Measurements from ENCODE around the gene SLC25A21.
"Not testable (repeated sequence)": the region's sequence is repeated elsewhere in the genome, so short reads cannot be mapped to it uniquely, and the experiment has no call there.

Gene SLC25A21

GRCh38 chr14:36701132-36701531 lies 471.3 kb downstream of the SLC25A21 start:
- Histone ChIP-seq H3K4me3 (replicated peaks; ENCODE audit: low read depth, low read length) (no peak overlapping the region), H3K27me3 (replicated peaks; ENCODE audit: control insufficient read depth, insufficient read depth, low read length) (no peaks in the 10 kb centered on the region), H3K36me3 (ENCODE audit: control insufficient read depth, insufficient read depth, low read length) (no peaks in the 10 kb centered on the region)
- no peak for TF ChIP-seq CTCF (IDR thresholded peaks at IDR 0.05; ENCODE audit: insufficient read depth, low read length, poor library complexity, severe bottlenecking)
- no peak for DNase-seq (ENCODE audit: extremely low read depth, insufficient read length)

GRCh38 chr14:36700651-36701050 lies 471.8 kb downstream of the SLC25A21 start:
- Histone ChIP-seq H3K4me3 (replicated peaks; ENCODE audit: low read depth, low read length) (no peak overlapping the region), H3K27me3 (replicated peaks; ENCODE audit: control insufficient read depth, insufficient read depth, low read length) (no peaks in the 10 kb centered on the region), H3K36me3 (ENCODE audit: control insufficient read depth, insufficient read depth, low read length) (no peaks in the 10 kb centered on the region)
- TF ChIP-seq CTCF (IDR thresholded peaks at IDR 0.05; ENCODE audit: insufficient read depth, low read length, poor library complexity, severe bottlenecking), result no peak
- DNase-seq (ENCODE audit: extremely low read depth, insufficient read length), result no peak

GRCh38 chr14:36699420-36699819 lies 473.0 kb downstream of the SLC25A21 start:
- not testable (repeated sequence) for H3K4me3 ChIP-seq (replicated peaks; ENCODE audit: low read depth, low read length); H3K27me3 ChIP-seq (replicated peaks; ENCODE audit: control insufficient read depth, insufficient read depth, low read length); H3K36me3 ChIP-seq (ENCODE audit: control insufficient read depth, insufficient read depth, low read length); DNase-seq (ENCODE audit: extremely low read depth, insufficient read length)

- TF ChIP-seq CTCF (IDR thresholded peaks at IDR 0.05; ENCODE audit: insufficient read depth, low read length, poor library complexity, severe bottlenecking), result no peak
- DNase-seq (ENCODE audit: extremely low read depth, insufficient read length), result no peak
Observed at GRCh38 chr14:36690311-36691040, 481.9 kb downstream of the SLC25A21 start.

GRCh38 chr14:36684946-36685345 lies 487.5 kb downstream of the SLC25A21 start:
- no peak for TF ChIP-seq CTCF (IDR thresholded peaks at IDR 0.05; ENCODE audit: insufficient read depth, low read length, poor library complexity, severe bottlenecking)
- no peaks in the 10 kb centered on the region for H3K36me3 ChIP-seq (ENCODE audit: control insufficient read depth, insufficient read depth, low read length)
- no peak for DNase-seq (ENCODE audit: extremely low read depth, insufficient read length)
- no peaks in the 10 kb centered on the region for H3K27me3 ChIP-seq (replicated peaks; ENCODE audit: control insufficient read depth, insufficient read depth, low read length)
- H3K4me3 ChIP-seq (replicated peaks; ENCODE audit: low read depth, low read length), result no peak overlapping the region

More at GRCh38 chr14:36690311-36691040, 481.9 kb downstream of the SLC25A21 start:
- Histone ChIP-seq H3K27me3 (replicated peaks; ENCODE audit: control insufficient read depth, insufficient read depth, low read length) (no peaks in the 10 kb centered on the region), H3K4me3 (replicated peaks; ENCODE audit: low read depth, low read length) (no peak overlapping the region), H3K36me3 (ENCODE audit: control insufficient read depth, insufficient read depth, low read length) (no peaks in the 10 kb centered on the region)

GRCh38 chr14:36683083-36683724 lies 489.2 kb downstream of the SLC25A21 start:
- Histone ChIP-seq H3K36me3 (ENCODE audit: control insufficient read depth, insufficient read depth, low read length) (no peaks in the 10 kb centered on the region), H3K4me3 (replicated peaks; ENCODE audit: low read depth, low read length) (no peak overlapping the region), H3K27me3 (replicated peaks; ENCODE audit: control insufficient read depth, insufficient read depth, low read length) (no peaks in the 10 kb centered on the region)
- no peak for DNase-seq (ENCODE audit: extremely low read depth, insufficient read length)
- no peak for TF ChIP-seq CTCF (IDR thresholded peaks at IDR 0.05; ENCODE audit: insufficient read depth, low read length, poor library complexity, severe bottlenecking)
